Measurements from ENCODE around the gene MAP4K1.

Gene MAP4K1

DNA sequence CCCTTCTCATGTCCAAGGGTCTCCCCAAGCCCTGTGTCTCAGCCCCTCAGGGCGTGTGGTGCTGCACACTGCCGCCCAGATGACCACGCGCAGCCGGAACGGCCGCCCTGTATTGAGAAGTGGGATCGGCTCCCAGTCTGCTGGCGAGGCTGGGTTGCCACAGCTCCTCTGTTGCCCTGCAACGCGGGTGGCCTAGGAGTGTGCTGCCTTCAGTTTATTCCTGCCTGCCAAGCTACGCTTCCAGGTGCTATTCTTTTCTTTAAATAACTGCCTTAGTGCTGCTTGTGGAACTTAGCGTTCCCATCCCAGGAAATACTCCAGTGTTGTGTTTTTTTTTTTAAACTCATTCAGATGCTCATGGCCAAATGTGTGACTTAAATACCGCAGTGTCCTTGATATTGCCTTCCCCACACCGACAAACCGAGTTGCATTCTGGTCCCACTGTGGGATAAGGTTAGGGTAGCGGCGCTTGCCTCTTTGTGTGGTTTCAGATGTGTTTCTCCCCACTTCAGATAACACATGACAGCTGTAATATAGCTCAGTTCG lies 46.3 kb upstream of the MAP4K1 start:
- Histone ChIP-seq H3K27ac (peak overlapping the region; percentile 81 to 99), H3K4me3 (peak overlapping the region; percentile 50)
- DNase-seq (ENCODE audit: low spot score), result no peak
- TF ChIP-seq, protein P1, sequence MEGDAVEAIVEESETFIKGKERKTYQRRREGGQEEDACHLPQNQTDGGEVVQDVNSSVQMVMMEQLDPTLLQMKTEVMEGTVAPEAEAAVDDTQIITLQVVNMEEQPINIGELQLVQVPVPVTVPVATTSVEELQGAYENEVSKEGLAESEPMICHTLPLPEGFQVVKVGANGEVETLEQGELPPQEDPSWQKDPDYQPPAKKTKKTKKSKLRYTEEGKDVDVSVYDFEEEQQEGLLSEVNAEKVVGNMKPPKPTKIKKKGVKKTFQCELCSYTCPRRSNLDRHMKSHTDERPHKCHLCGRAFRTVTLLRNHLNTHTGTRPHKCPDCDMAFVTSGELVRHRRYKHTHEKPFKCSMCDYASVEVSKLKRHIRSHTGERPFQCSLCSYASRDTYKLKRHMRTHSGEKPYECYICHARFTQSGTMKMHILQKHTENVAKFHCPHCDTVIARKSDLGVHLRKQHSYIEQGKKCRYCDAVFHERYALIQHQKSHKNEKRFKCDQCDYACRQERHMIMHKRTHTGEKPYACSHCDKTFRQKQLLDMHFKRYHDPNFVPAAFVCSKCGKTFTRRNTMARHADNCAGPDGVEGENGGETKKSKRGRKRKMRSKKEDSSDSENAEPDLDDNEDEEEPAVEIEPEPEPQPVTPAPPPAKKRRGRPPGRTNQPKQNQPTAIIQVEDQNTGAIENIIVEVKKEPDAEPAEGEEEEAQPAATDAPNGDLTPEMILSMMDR (IDR thresholded peaks at IDR 0.05), result no peak

DNA sequence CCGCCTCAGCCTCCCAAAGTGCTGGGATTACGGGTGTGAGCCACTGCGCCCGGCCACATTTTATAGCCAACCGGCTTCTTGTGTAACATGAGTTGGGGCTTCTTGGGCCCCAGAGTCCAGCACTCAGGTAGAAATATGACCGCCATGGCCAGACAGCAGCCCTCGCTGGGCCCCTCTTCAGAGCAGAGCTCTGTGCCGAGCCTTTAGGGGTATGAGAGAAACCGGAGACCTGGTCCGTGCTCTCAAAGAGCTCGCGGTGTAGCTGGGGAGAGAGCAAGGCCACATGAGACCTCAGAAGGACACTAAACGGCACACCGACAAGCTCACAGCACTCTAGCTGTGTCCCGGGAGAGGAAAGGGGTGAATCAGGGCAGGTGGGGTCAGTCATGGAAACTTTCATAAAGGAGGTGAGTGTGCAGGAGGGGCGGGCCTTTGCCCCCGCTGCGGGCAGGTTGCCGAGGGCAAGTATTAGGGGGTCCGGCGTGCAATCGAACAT lies 45.5 kb upstream of the MAP4K1 start:
- peak overlapping the region; percentile 50 for H3K4me3 ChIP-seq
- TF ChIP-seq, protein P1 (IDR thresholded peaks at IDR 0.05), result no peak
- DNase-seq (ENCODE audit: low spot score), result no peak
- peak overlapping the region; percentile 81 to 99 for H3K27ac ChIP-seq

DNA sequence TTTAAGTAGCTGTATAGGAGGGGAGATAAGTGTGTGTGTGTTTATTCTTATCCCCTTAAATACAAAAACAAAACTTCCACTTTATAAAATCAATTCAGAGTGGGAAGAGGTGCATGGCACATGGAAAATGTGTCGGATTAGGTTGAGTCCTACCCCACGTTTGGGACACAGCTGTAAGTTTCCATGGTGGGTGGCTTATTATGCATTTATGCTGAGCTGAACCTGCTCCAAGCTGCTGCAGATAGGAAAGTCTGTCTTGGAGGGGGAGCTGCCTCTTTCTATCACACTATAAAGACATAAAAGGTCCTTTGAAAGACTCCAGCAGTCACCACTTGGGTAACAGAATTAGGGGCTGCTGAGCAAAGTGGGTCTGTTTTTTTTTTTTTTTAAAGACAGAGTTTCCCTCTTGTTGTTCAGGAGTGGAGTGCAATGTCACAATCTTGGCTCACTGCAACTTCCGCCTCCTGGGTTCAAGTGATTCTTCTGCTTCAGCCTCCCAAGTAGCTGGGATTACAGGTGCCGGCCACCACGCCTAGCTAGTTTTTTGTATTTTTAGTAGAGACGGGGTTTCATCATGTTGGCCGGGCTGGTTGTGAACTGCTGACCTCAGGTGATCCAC lies 44.9 kb upstream of the MAP4K1 start:
- Histone ChIP-seq H3K27ac (peak overlapping the region; percentile 81 to 99), H3K4me3 (peak overlapping the region; percentile 50)
- TF ChIP-seq, protein P1 (IDR thresholded peaks at IDR 0.05), result no peak
- no peak for DNase-seq (ENCODE audit: low spot score)

DNA sequence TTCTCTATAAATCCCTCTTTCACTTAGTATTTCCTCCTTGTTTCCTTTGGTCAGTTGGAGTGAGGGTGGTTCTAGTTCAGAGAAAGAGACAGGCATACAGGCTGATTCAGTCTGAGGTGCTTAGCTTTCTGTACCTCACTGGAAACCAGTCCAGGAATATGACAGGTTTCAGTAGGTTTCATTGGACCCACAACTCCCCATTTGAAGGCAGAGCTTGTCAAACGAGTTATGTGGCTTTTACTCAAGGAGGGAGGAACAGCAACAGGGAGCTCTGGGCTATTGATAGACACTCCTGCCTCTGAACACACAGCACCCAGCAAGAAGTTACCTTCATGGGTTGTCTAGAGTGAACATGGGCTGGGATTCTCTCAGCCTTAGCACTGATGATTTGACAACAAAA lies 44.2 kb upstream of the MAP4K1 start:
- peak overlapping the region; percentile 81 to 99 for H3K27ac ChIP-seq
- H3K4me3 ChIP-seq, result peak overlapping the region; percentile 6
- DNase-seq (ENCODE audit: low spot score), result no peak
- TF ChIP-seq, protein P1 (IDR thresholded peaks at IDR 0.05), result no peak

DNA sequence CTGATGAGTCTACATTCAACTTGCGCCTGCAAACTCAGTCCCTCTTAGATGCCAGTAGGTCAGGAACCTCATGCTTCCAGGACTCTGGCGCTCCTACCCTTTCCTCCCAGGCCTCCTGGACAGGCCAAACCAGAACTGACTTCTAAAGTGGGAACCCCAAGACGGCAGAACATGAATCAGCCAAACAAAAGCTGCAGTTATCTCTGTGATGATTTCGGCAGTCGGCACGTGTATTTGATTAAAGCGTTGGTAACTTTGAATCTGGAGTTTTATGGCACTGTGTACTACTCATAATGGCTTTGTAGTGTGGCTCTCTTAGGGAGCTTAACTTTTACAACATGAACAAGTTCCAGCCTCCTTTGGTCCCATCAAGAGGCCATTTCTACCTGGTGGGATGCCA lies 43.4 kb upstream of the MAP4K1 start:
- TF ChIP-seq, protein P1 (IDR thresholded peaks at IDR 0.05), result no peak
- Histone ChIP-seq H3K27ac (peak overlapping the region; percentile 81 to 99), H3K4me3 (peak overlapping the region; percentile 8)
- DNase-seq (ENCODE audit: low spot score), result no peak

DNA sequence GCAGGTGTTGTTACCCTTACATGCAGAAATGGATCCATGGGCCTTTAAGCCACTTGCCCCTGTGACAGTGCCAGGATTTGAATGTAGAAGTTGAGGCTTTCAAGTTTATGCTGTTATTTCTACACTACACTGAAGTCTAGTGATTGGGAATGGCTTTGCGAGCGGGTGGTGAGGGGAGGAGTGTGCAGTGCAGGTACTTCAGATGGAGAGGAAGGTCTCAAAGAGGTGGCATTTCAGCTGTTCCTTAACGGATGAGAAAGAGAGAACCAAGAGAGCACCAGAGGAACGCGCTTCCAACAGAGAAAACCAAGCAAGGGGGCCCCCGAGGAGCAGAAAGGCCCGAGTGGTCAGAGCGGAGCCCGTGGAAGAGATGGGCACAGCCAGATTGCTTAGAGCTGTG lies 43.0 kb upstream of the MAP4K1 start:
- peak overlapping the region; percentile 81 to 99 for H3K27ac ChIP-seq

More for the DNA sequence above, 43.0 kb upstream of the MAP4K1 start:
- peak overlapping the region; percentile 8 for H3K4me3 ChIP-seq
- no peak for DNase-seq (ENCODE audit: low spot score)
- TF ChIP-seq, protein P1 (IDR thresholded peaks at IDR 0.05), result no peak
